Liver (tissue), 9 donors: Measurements from ENCODE around the gene USH1G. TPM values are rescaled to one million over a fixed set of nuclear protein-coding genes. Genes with fewer than 3 reads are reported as not detected.

Experiments used
- DNase-seq: peaks from one replicate; pipeline ENCODE4 v3.0.0-alpha.2; 2017; ENCODE audit warnings: low spot score
- H3K27ac ChIP-seq, 2 donors: one replicate each; pipeline ENCODE4 v1.7.0; 2013; ENCODE audit warnings: inconsistent platforms in 2 of 2, low read length in 2 of 2, control low read depth in 1 of 2, low read depth in 1 of 2, mild to moderate bottlenecking in 1 of 2
- H3K27me3 ChIP-seq, 4 donors: one replicate each; pipeline versions ENCODE4 v1.6.1 to v1.7.0; 2013; ENCODE audit warnings: low read length in 3 of 4, inconsistent platforms in 1 of 4, mild to moderate bottlenecking in 1 of 4, moderate library complexity in 1 of 4; ENCODE audit not compliant: control insufficient read depth in 4 of 4, insufficient read depth in 4 of 4
- H3K36me3 ChIP-seq, 4 donors: one replicate each; pipeline versions ENCODE4 v1.6.1 to v1.7.0; 2013; ENCODE audit warnings: low read length in 3 of 4, mild to moderate bottlenecking in 3 of 4, low read depth in 1 of 4, moderate library complexity in 1 of 4; ENCODE audit not compliant: control insufficient read depth in 4 of 4, insufficient read depth in 3 of 4
- H3K4me1 ChIP-seq, 4 donors: one replicate each; pipeline versions ENCODE4 v1.6.1 to v1.7.0; 2013; ENCODE audit warnings: low read length in 3 of 4, mild to moderate bottlenecking in 3 of 4, moderate library complexity in 1 of 4; ENCODE audit not compliant: control insufficient read depth in 4 of 4, insufficient read depth in 4 of 4
- H3K4me3 ChIP-seq, 3 donors: one replicate each; pipeline versions ENCODE4 v1.6.1 to v1.7.0; 2013; ENCODE audit warnings: low read length in 3 of 3, control low read depth in 1 of 3, low read depth in 1 of 3, mild to moderate bottlenecking in 1 of 3
- H3K9ac ChIP-seq, 2 donors: one replicate each; pipeline ENCODE4 v1.7.0; 2013; ENCODE audit warnings: low read length in 2 of 2, mild to moderate bottlenecking in 2 of 2, moderate library complexity in 2 of 2, control low read depth in 1 of 2, low read depth in 1 of 2
- H3K9me3 ChIP-seq, 4 donors: one replicate each; pipeline versions ENCODE4 v1.6.1 to v1.7.0; 2013; ENCODE audit warnings: low read length in 3 of 4; ENCODE audit not compliant: control insufficient read depth in 4 of 4
- ATF3 ChIP-seq: IDR thresholded peaks from 2 replicates; pipeline ENCODE4 v1.6.1; 2016; ENCODE audit warnings: antibody characterized with exemption
- EGR1 ChIP-seq, 2 donors: IDR thresholded peaks; 2 replicates each; pipeline ENCODE4 v1.6.1; 2016 to 2018; ENCODE audit warnings: antibody characterized with exemption in 2 of 2, low read depth in 2 of 2
- FOXA1 ChIP-seq: IDR thresholded peaks from 2 replicates; pipeline ENCODE4 v1.6.1; 2016; ENCODE audit warnings: antibody characterized with exemption
- FOXA2 ChIP-seq: IDR thresholded peaks from 2 replicates; pipeline ENCODE4 v1.6.1; 2016; ENCODE audit warnings: antibody characterized with exemption
- GABPA ChIP-seq, 2 donors: IDR thresholded peaks in 1 of 2; conservative IDR thresholded peaks in 1 of 2; 2 replicates each; pipeline ENCODE4 v1.6.1; 2016; ENCODE audit warnings: antibody characterized with exemption in 2 of 2, mild to moderate bottlenecking in 1 of 2, moderate library complexity in 1 of 2
- HNF4A ChIP-seq, 2 donors: conservative IDR thresholded peaks; 2 replicates each; pipeline ENCODE4 v1.6.1; 2016; ENCODE audit warnings: antibody characterized with exemption in 2 of 2, mild to moderate bottlenecking in 2 of 2
- JUND ChIP-seq, 2 donors: IDR thresholded peaks; 2 replicates each; pipeline ENCODE4 v1.6.1; 2016; ENCODE audit warnings: antibody characterized with exemption in 2 of 2
- NR2F2 ChIP-seq: IDR thresholded peaks from 2 replicates; pipeline ENCODE4 v1.6.1; 2016; ENCODE audit warnings: antibody characterized with exemption
- RAD21 ChIP-seq, 2 donors: IDR thresholded peaks; 2 replicates each; pipeline ENCODE4 v1.6.1; 2016; ENCODE audit warnings: antibody characterized with exemption in 2 of 2, mild to moderate bottlenecking in 2 of 2
- RXRA ChIP-seq, 2 donors: IDR thresholded peaks; 2 replicates each; pipeline ENCODE4 v1.6.1; 2017 to 2018; ENCODE audit warnings: antibody characterized with exemption in 2 of 2, mild to moderate bottlenecking in 1 of 2
- SP1 ChIP-seq: IDR thresholded peaks from 2 replicates; pipeline ENCODE4 v1.6.1; 2018; ENCODE audit warnings: antibody characterized with exemption, mild to moderate bottlenecking
- TAF1 ChIP-seq: conservative IDR thresholded peaks from 2 replicates; pipeline ENCODE4 v1.6.1; 2016; ENCODE audit warnings: antibody characterized with exemption, mild to moderate bottlenecking
- WGBS: extraction: QIAGEN DNeasy Blood & Tissue Kit; methylation state at CpG from one replicate; pipeline ENCODE4 v1.1.7; 2013; 5-methylcytosine and 5-hydroxymethylcytosine counted together
- polyA plus RNA-seq, 2 donors: library from polyadenylated mRNA; stranded (reverse) in 1 of 2; unstranded in 1 of 2; fragments of 200-250 nt in 1 of 2; fragments of >200 nt in 1 of 2; fragmentation: Nextera tagmentation in 1 of 2; extraction: Ambion mirVana in 1 of 2; gene quantifications; one replicate each; pipeline versions ENCODE4 v1.2.1 to v1.2.3, GENCODE V29; 2013 to 2015
- total RNA-seq, 2 donors: library from RNA; depleted of rRNA; stranded (reverse); fragments of >200 nt; gene quantifications; one replicate each; pipeline ENCODE4 v1.2.3, GENCODE V29; 2014
- TF ChIP-seq, protein P1 (sequence below): fragments of 150-350 bp; IDR thresholded peaks from 2 replicates; pipeline ENCODE4 v1.5.1; 2017; ENCODE audit warnings: improper control_type of control experiment, low read depth, low read length; ENCODE audit not compliant: missing input control
- TF ChIP-seq, protein P2 (sequence below): IDR thresholded peaks from 2 replicates; pipeline ENCODE4 v1.6.1; 2016; ENCODE audit warnings: antibody characterized with exemption
- TF ChIP-seq, protein P3 (sequence below): IDR thresholded peaks from 2 replicates; pipeline ENCODE4 v1.6.1; 2016; ENCODE audit warnings: antibody characterized with exemption
- donor health status: healthy.
- donor health status: healthy.
- donor health status: healthy.
- donor health status: healthy.
- donor health status: healthy.

The USH1G gene
- total and polyA plus RNA-seq, 4 donors: under 0.01 TPM; not detected in 3

GRCh38 chr17:74945543-74945942 lies 22.5 kb upstream of the USH1G start:
- no peak overlapping the region for H3K9ac ChIP-seq
- H3K36me3 ChIP-seq: no peaks in the 10 kb centered on the region
- no peak overlapping the region for H3K27ac ChIP-seq
- no peak overlapping the region for H3K4me3 ChIP-seq
- TF ChIP-seq RXRA (IDR thresholded peaks at IDR 0.05): no peak
- TF ChIP-seq, protein P1, sequence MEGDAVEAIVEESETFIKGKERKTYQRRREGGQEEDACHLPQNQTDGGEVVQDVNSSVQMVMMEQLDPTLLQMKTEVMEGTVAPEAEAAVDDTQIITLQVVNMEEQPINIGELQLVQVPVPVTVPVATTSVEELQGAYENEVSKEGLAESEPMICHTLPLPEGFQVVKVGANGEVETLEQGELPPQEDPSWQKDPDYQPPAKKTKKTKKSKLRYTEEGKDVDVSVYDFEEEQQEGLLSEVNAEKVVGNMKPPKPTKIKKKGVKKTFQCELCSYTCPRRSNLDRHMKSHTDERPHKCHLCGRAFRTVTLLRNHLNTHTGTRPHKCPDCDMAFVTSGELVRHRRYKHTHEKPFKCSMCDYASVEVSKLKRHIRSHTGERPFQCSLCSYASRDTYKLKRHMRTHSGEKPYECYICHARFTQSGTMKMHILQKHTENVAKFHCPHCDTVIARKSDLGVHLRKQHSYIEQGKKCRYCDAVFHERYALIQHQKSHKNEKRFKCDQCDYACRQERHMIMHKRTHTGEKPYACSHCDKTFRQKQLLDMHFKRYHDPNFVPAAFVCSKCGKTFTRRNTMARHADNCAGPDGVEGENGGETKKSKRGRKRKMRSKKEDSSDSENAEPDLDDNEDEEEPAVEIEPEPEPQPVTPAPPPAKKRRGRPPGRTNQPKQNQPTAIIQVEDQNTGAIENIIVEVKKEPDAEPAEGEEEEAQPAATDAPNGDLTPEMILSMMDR: no peak
- WGBS: 51% methylated on average over 6 of the region's 6 CpGs
- no peaks in the 10 kb centered on the region for H3K4me1 ChIP-seq
- peaks cover 0 to 2% (median 0%) of the 10 kb centered on the region in 4 donors for H3K27me3 ChIP-seq
- H3K9me3 ChIP-seq: no peaks in the 10 kb centered on the region
- DNase-seq: no peak

- H3K4me3 ChIP-seq: no peak overlapping the region
- DNase-seq: no peak
- no peak overlapping the region for H3K9ac ChIP-seq
- H3K27me3 ChIP-seq: peaks cover 0 to 2% (median 0%) of the 10 kb centered on the region in 4 donors
- H3K36me3 ChIP-seq: no peaks in the 10 kb centered on the region
- no peak overlapping the region for H3K27ac ChIP-seq
- 64% methylated on average over 13 of the region's 13 CpGs for WGBS
- no peaks in the 10 kb centered on the region for H3K4me1 ChIP-seq
- no peaks in the 10 kb centered on the region for H3K9me3 ChIP-seq
- TF ChIP-seq GABPA (IDR thresholded peaks at IDR 0.05 in 1 of 2, conservative IDR thresholded peaks at IDR 0.05 in 1 of 2) (no peak), RAD21 (IDR thresholded peaks at IDR 0.05) (no peak), HNF4A (conservative IDR thresholded peaks at IDR 0.05) (no peak), SP1 (no peak), FOXA2 (no peak), JUND (IDR thresholded peaks at IDR 0.05) (no peak), ATF3 (no peak), TAF1 (no peak), NR2F2 (no peak), FOXA1 (no peak), EGR1 (IDR thresholded peaks at IDR 0.05; ENCODE audit: low read depth in 2 of 2) (no peak)
- TF ChIP-seq, protein P2, sequence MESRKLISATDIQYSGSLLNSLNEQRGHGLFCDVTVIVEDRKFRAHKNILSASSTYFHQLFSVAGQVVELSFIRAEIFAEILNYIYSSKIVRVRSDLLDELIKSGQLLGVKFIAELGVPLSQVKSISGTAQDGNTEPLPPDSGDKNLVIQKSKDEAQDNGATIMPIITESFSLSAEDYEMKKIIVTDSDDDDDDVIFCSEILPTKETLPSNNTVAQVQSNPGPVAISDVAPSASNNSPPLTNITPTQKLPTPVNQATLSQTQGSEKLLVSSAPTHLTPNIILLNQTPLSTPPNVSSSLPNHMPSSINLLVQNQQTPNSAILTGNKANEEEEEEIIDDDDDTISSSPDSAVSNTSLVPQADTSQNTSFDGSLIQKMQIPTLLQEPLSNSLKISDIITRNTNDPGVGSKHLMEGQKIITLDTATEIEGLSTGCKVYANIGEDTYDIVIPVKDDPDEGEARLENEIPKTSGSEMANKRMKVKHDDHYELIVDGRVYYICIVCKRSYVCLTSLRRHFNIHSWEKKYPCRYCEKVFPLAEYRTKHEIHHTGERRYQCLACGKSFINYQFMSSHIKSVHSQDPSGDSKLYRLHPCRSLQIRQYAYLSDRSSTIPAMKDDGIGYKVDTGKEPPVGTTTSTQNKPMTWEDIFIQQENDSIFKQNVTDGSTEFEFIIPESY: no peak
- TF ChIP-seq, protein P3, sequence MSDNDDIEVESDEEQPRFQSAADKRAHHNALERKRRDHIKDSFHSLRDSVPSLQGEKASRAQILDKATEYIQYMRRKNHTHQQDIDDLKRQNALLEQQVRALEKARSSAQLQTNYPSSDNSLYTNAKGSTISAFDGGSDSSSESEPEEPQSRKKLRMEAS: no peak
Observed at GRCh38 chr17:74943808-74944522, 20.9 kb upstream of the USH1G start.
